H1 (cell line): ENCODE results near the gene HES1. TPM values are rescaled to one million over a fixed set of nuclear protein-coding genes. Genes with fewer than 3 reads are reported as not detected.

ENCODE experiments used
- CTCF ChIA-PET: fragments of 300-600 bp; sonication (Branson Sonifier 250); formaldehyde crosslinking; loops from one replicate; lab custom pipeline; 2021; ENCODE audit not compliant: partially characterized antibody; lab: Charles Lee
- POLR2A ChIA-PET: fragments of 300-600 bp; sonication (Branson Sonifier 250); formaldehyde crosslinking; loops from one replicate; lab custom pipeline; 2021; ENCODE audit warnings: inconsistent platforms; ENCODE audit not compliant: partially characterized antibody; lab: Charles Lee
- DNase-seq, 2 experiments: peaks; one replicate each; pipeline versions ENCODE4 v3.0.0 to v3.0.0-alpha.2; 2010 to 2022; ENCODE audit warnings: low spot score in 2 of 2, low read depth in 1 of 2, mixed read lengths in 1 of 2
- FAIRE-seq: peaks from 2 replicates; lab custom pipeline; 2011; peaks lifted over from hg19 to GRCh38; lab: Jason Lieb, UNC
- H2AFZ ChIP-seq: 2 replicates; pipeline ENCODE4 v1.8.1; 2012; ENCODE audit warnings: low read length, inconsistent platforms
- H2AK5ac ChIP-seq: 2 replicates; pipeline ENCODE4 v1.6.1; 2013; ENCODE audit warnings: low read depth, low read length
- H2BK120ac ChIP-seq: replicated peaks from 2 replicates; pipeline ENCODE3; 2013; ENCODE audit warnings: low read depth, low read length, inconsistent platforms
- H2BK12ac ChIP-seq: 2 replicates; pipeline ENCODE4 v1.6.1; 2013; ENCODE audit warnings: low read depth, low read length
- H2BK15ac ChIP-seq: 2 replicates; pipeline ENCODE4 v1.6.1; 2013; ENCODE audit warnings: low read length
- H2BK20ac ChIP-seq: 2 replicates; pipeline ENCODE4 v1.6.1; 2013; ENCODE audit warnings: low read length
- H2BK5ac ChIP-seq: 2 replicates; pipeline ENCODE4 v1.6.1; 2013; ENCODE audit warnings: low read depth, low read length
- H3K14ac ChIP-seq: 2 replicates; pipeline ENCODE4 v1.6.1; 2013; ENCODE audit warnings: inconsistent platforms; ENCODE audit not compliant: insufficient read length
- H3K18ac ChIP-seq: 2 replicates; pipeline ENCODE4 v1.6.1; 2013; ENCODE audit warnings: low read length; ENCODE audit errors: extremely low read depth
- H3K23ac ChIP-seq: 2 replicates; pipeline ENCODE4 v1.6.1; 2013; ENCODE audit warnings: inconsistent platforms; ENCODE audit not compliant: insufficient read length
- H3K23me2 ChIP-seq: 2 replicates; pipeline ENCODE4 v1.6.1; 2013; ENCODE audit warnings: low read depth, low read length
- H3K27ac ChIP-seq: 2 replicates; pipeline ENCODE4 v1.6.1; 2011; ENCODE audit warnings: low read depth, low read length, inconsistent platforms
- H3K27me3 ChIP-seq, 4 experiments: replicated peaks in 1 of 4; 1 replicate in 1 of 4; 2 replicates in 3 of 4; pipeline versions ENCODE4 v1.6.1 to v1.8.1; 2011 to 2013; ENCODE audit warnings: low read length in 3 of 4, mild to moderate bottlenecking in 3 of 4, inconsistent platforms in 2 of 4, mixed read lengths in 2 of 4, moderate library complexity in 1 of 4; ENCODE audit not compliant: control insufficient read depth in 3 of 4, insufficient read depth in 3 of 4; ENCODE audit errors: extremely low read depth in 1 of 4
- H3K36me3 ChIP-seq, 4 experiments: 2 replicates each; pipeline versions ENCODE4 v1.6.1 to v1.8.1; 2011 to 2013; ENCODE audit warnings: mild to moderate bottlenecking in 4 of 4, low read length in 3 of 4, moderate library complexity in 2 of 4, control low read depth in 1 of 4, inconsistent platforms in 1 of 4; ENCODE audit not compliant: insufficient read depth in 4 of 4, control insufficient read depth in 2 of 4
- H3K4ac ChIP-seq: replicated peaks from 2 replicates; pipeline ENCODE3; 2013; ENCODE audit warnings: low read length, low read depth, mixed read lengths, inconsistent platforms; ENCODE audit not compliant: insufficient read length
- H3K4me1 ChIP-seq, 4 experiments: replicated peaks in 1 of 4; 1 replicate in 1 of 4; 2 replicates in 3 of 4; pipeline versions ENCODE4 v1.6.1 to v1.8.1; 2011 to 2013; ENCODE audit warnings: low read length in 3 of 4, inconsistent platforms in 2 of 4, mixed read lengths in 1 of 4; ENCODE audit not compliant: insufficient read depth in 4 of 4, control insufficient read depth in 3 of 4
- H3K4me2 ChIP-seq, 2 experiments: 2 replicates each; pipeline versions ENCODE4 v1.6.1 to v1.8.1; 2011 to 2013; ENCODE audit warnings: low read depth in 2 of 2, low read length in 2 of 2, control low read depth in 1 of 2, inconsistent platforms in 1 of 2, mild to moderate bottlenecking in 1 of 2; ENCODE audit not compliant: insufficient read depth in 1 of 2
- H3K4me3 ChIP-seq, 4 experiments: fragments of 200-600, 300-600 bp in 1 of 4; sonication (generic), shearing (Covaris generic), sonication (Bioruptor Twin) in 1 of 4; 2 replicates each; pipeline versions ENCODE4 v1.5.1 to v1.8.1; 2011 to 2016; ENCODE audit warnings: low read length in 4 of 4, low read depth in 3 of 4, control low read depth in 2 of 4, inconsistent platforms in 2 of 4, mild to moderate bottlenecking in 2 of 4, mixed read lengths in 1 of 4, moderate library complexity in 1 of 4; ENCODE audit not compliant: insufficient read depth in 2 of 4; ENCODE audit errors: extremely low read depth in 1 of 4
- H3K56ac ChIP-seq: replicated peaks from 2 replicates; pipeline ENCODE3; 2013; ENCODE audit warnings: low read depth, mild to moderate bottlenecking, mixed read lengths, low read length, inconsistent platforms; ENCODE audit not compliant: insufficient read length
- H3K79me1 ChIP-seq: 2 replicates; pipeline ENCODE4 v1.6.1; 2013; ENCODE audit warnings: low read depth, low read length, control low read depth
- H3K79me2 ChIP-seq, 2 experiments: 2 replicates each; pipeline versions ENCODE4 v1.6.1 to v1.8.1; 2012 to 2013; ENCODE audit warnings: low read length in 2 of 2, mild to moderate bottlenecking in 2 of 2, inconsistent platforms in 1 of 2; ENCODE audit not compliant: insufficient read depth in 2 of 2, control insufficient read depth in 1 of 2
- H3K9ac ChIP-seq, 4 experiments: replicated peaks in 1 of 4; 1 replicate in 1 of 4; 2 replicates in 3 of 4; pipeline versions ENCODE4 v1.6.1 to v1.8.1; 2011 to 2013; ENCODE audit warnings: low read depth in 3 of 4, low read length in 3 of 4, control low read depth in 2 of 4, mild to moderate bottlenecking in 2 of 4, moderate library complexity in 2 of 4, inconsistent platforms in 1 of 4; ENCODE audit errors: extremely low read depth in 1 of 4
- H3K9me3 ChIP-seq, 2 experiments: 2 replicates each; pipeline versions ENCODE4 v1.6.1 to v1.8.1; 2012 to 2013; ENCODE audit warnings: mild to moderate bottlenecking in 2 of 2, moderate library complexity in 2 of 2, control low read depth in 1 of 2, inconsistent platforms in 1 of 2, low read depth in 1 of 2, low read length in 1 of 2, mixed read lengths in 1 of 2; ENCODE audit not compliant: insufficient read depth in 2 of 2
- H4K20me1 ChIP-seq, 2 experiments: replicated peaks in 1 of 2; 2 replicates each; pipeline versions ENCODE3 to v1.8.1; 2011 to 2013; ENCODE audit warnings: inconsistent platforms in 2 of 2, low read length in 2 of 2, mild to moderate bottlenecking in 1 of 2; ENCODE audit not compliant: insufficient read depth in 2 of 2, control insufficient read depth in 1 of 2
- H4K5ac ChIP-seq: 2 replicates; pipeline ENCODE4 v1.6.1; 2013; ENCODE audit warnings: low read length, low read depth, mixed read lengths, inconsistent platforms; ENCODE audit not compliant: insufficient read length
- H4K8ac ChIP-seq: 2 replicates; pipeline ENCODE4 v1.8.0; 2013; ENCODE audit warnings: mild to moderate bottlenecking, moderate library complexity, low read length, inconsistent platforms; ENCODE audit not compliant: insufficient read depth; ENCODE audit errors: extremely low read depth
- H4K91ac ChIP-seq: replicated peaks from 2 replicates; pipeline ENCODE3; 2013; ENCODE audit warnings: low read length, mixed read lengths, inconsistent platforms; ENCODE audit not compliant: insufficient read length
- CBX5 ChIP-seq: fragments of 300-800, 300-1000 bp; sonication (generic); IDR thresholded peaks from 2 replicates; pipeline ENCODE4 v1.7.1; 2016; ENCODE audit warnings: antibody characterized with exemption, low read length, low read depth
- CEBPB ChIP-seq: IDR thresholded peaks from 2 replicates; pipeline ENCODE4 v1.6.1; 2012; ENCODE audit warnings: low read depth, low read length
- CHD2 ChIP-seq: IDR thresholded peaks from 2 replicates; pipeline ENCODE4 v1.6.1; 2012; ENCODE audit warnings: low read length, improper control_type of control experiment
- CREB1 ChIP-seq: IDR thresholded peaks from 2 replicates; pipeline ENCODE4 v1.6.1; 2012; ENCODE audit warnings: inconsistent platforms
- FOSL1 ChIP-seq: IDR thresholded peaks from 2 replicates; pipeline ENCODE4 v1.6.1; 2011; ENCODE audit warnings: mild to moderate bottlenecking, low read depth, low read length, moderate library complexity; ENCODE audit not compliant: insufficient read depth
- GTF2F1 ChIP-seq: IDR thresholded peaks from 2 replicates; pipeline ENCODE4 v1.6.1; 2012; ENCODE audit warnings: low read depth, low read length, improper control_type of control experiment, borderline replicate concordance
- KDM5A ChIP-seq: fragments of 200-600 bp; IDR thresholded peaks from 2 replicates; pipeline ENCODE4 v1.7.1; 2012; ENCODE audit warnings: mild to moderate bottlenecking, low read length, inconsistent platforms, mixed read lengths
- RBBP5 ChIP-seq: IDR thresholded peaks from 2 replicates; pipeline ENCODE4 v1.7.1; 2012; ENCODE audit warnings: low read depth, mild to moderate bottlenecking, inconsistent platforms, low read length, moderate library complexity, borderline replicate concordance
- ZNF274 ChIP-seq: IDR thresholded peaks from 2 replicates; pipeline ENCODE4 v1.7.0; 2012; ENCODE audit warnings: low read length, borderline replicate concordance; ENCODE audit errors: extremely low read depth
- WGBS, 2 experiments: shearing (Covaris generic) in 1 of 2; methylation state at CpG; one replicate each; pipeline versions ENCODE4 v1.1.6 to v1.1.7; 2013 to 2015; ENCODE audit warnings: low lambda C conversion rate in 2 of 2, mixed read lengths in 2 of 2, inconsistent platforms in 1 of 2, low coverage in 1 of 2, missing lambda C conversion rate in 1 of 2; ENCODE audit not compliant: insufficient replicate concordance in 2 of 2, insufficient coverage in 1 of 2, insufficient read length in 1 of 2; ENCODE audit errors: extremely low coverage in 1 of 2, missing lambda C conversion rate in 1 of 2; 5-methylcytosine and 5-hydroxymethylcytosine counted together
- polyA plus RNA-seq, 7 experiments: library from polyadenylated mRNA; depleted of rRNA in 3 of 7; stranded (reverse) in 5 of 7; unstranded in 2 of 7; fragments of >200 nt in 5 of 7; fragments of 200-250 nt in 2 of 7; gene quantifications; 1 replicate in 5 of 7; 2 replicates in 1 of 7; 4 replicates in 1 of 7; pipeline versions ENCODE4 v1.2.1 to v1.2.3, GENCODE V29; 2011 to 2013; ENCODE audit warnings: missing spikeins in 2 of 7, mixed read lengths in 2 of 7
- total RNA-seq: library from RNA; stranded (reverse); fragmentation: NEBNext Ultra II Directional; extraction: Animal tissue kit (Norgen Biotek cat#: 25700); gene quantifications from 2 replicates; pipeline ENCODE4 v1.2.1, GENCODE V29; 2021
- TF ChIP-seq, protein P1 (sequence below): IDR thresholded peaks from 2 replicates; pipeline ENCODE4 v1.6.1; 2011; ENCODE audit warnings: low read depth, mild to moderate bottlenecking, low read length; ENCODE audit not compliant: insufficient read depth

HES1 gene
- total and polyA plus RNA-seq, 2 of the 8 experiments (the other 6 are each of a cell fraction or from before 2014, with no cell fraction given): 7.9 to 12.9 TPM

DNA sequence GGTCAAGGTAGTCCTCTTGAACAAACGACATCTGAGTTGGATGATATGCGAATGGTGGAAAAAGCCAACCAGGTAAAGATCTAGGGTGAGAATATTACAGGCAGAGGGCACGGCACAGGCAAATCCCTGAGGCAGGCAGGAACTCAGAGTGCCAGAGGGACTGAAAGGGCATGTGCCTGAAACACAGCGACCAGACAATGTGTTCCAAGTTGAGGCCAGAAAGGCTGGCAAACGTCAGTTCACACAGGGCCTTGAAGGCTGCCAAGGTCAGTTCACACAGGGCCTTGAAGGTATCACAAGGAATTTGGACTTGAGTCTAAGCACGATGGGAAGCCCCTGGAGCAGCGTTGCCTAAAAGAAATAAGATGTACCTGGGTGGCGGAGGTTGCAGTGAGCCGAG is 20.1 kb downstream of the HES1 start:
- Histone ChIP-seq H3K27me3 (0 out of 7 replicates have a peak, but pooled peaks cover 0 to 1% (median 0%) of the 10 kb centered on the region in 4 experiments), H2AK5ac (no peak overlapping the region), H3K4me2 (no peak overlapping the region), H2BK20ac (no peak overlapping the region), H3K4me3 (no peak overlapping the region), H3K23ac (no peak overlapping the region), H3K56ac (no peak overlapping the region), H3K9ac (no peak overlapping the region), H2AFZ (peak overlapping the region; percentile 81), H3K18ac (no peak overlapping the region), H3K27ac (no peak overlapping the region), H2BK120ac (no peak overlapping the region), H3K36me3 (no peaks in the 10 kb centered on the region), H4K8ac (no peak overlapping the region), H3K4me1 (peaks cover 0 to 1% (median 0%) of the 10 kb centered on the region in 4 experiments; a peak in 4 of 7 replicates), H3K23me2 (no peaks in the 10 kb centered on the region), H3K14ac (no peak overlapping the region), H2BK12ac (no peak overlapping the region), H4K91ac (no peak overlapping the region), H3K79me1 (no peaks in the 10 kb centered on the region), H2BK5ac (no peak overlapping the region), H2BK15ac (no peak overlapping the region), H3K79me2 (no peaks in the 10 kb centered on the region), H3K4ac (no peak overlapping the region), H4K5ac (no peak overlapping the region), H4K20me1 (no peaks in the 10 kb centered on the region), H3K9me3 (peaks cover 4 to 6% of the 10 kb centered on the region in 2 experiments; a peak in 3 of 4 replicates)
- ChIA-PET CTCF (interaction anchor here (1.0 to 1.6 kb wide), 3 partner anchors 15 to 114 kb away, joined by 3 read pairs; no protein-coding TSS in a partner anchor), POLR2A (no interaction called here)
- no peak for FAIRE-seq
- WGBS, 2 experiments: 85% methylated on average over 7 of the region's 9 CpGs; no CpG with 5 or more reads in 1 of the 2 experiments
- TF ChIP-seq KDM5A: no peak
- TF ChIP-seq CREB1: no peak
- TF ChIP-seq CEBPB: no peak
- no peak for TF ChIP-seq RBBP5
- TF ChIP-seq ZNF274: no peak
- no peak for TF ChIP-seq CHD2
- no peak for TF ChIP-seq CBX5
- TF ChIP-seq, protein P1, sequence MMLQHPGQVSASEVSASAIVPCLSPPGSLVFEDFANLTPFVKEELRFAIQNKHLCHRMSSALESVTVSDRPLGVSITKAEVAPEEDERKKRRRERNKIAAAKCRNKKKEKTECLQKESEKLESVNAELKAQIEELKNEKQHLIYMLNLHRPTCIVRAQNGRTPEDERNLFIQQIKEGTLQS: no peak
- TF ChIP-seq FOSL1: no peak
- TF ChIP-seq GTF2F1: no peak
- DNase-seq: no peak
